HT-29 (cell line): ENCODE measurements around the gene SYT1. TPM values are rescaled to one million over a fixed set of nuclear protein-coding genes. Genes with fewer than 3 reads are reported as not detected.
A peak's percentile ranks its signal among the peaks of the same experiment; 100 is the strongest.
"Not testable (repeated sequence)": the region's sequence is repeated elsewhere in the genome, so short reads cannot be mapped to it uniquely, and the experiment has no call there.

Experiments used
- DNase-seq: peaks from one replicate; pipeline ENCODE4 v3.0.0-alpha.2; 2015; ENCODE audit warnings: low spot score
- total RNA-seq: library from RNA; depleted of rRNA; stranded (reverse); fragments of >200 nt; shearing (Covaris generic); gene quantifications from 2 replicates; pipeline ENCODE4 v1.2.3, GENCODE V29; 2014

Gene SYT1
- total RNA-seq, 1 experiment from 2014 or later: not detected

GRCh38 chr12:78966926-78967325 lies 102.4 kb downstream of the SYT1 start:
- DNase-seq: no peak

GRCh38 chr12:78968226-78968625 lies 103.7 kb downstream of the SYT1 start:
- no peak for DNase-seq

DNA sequence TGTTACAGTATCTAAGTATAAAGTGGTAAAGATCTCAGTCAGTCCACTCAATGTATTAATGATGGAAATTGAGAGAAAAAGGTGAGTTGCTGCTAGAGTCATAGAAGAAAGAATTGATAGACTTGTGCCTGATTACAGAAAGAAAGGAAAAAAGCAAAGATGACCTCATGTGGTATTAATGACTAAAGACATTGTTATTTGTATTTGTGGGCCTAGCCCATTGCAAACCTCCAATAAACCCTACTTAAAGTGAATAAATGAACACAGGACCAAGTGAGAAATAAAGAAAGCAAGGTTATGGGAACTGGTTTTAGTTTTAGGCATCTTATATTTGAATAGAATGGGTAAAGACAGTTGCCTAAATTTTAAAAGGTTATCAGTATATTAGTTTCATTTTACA lies 105.5 kb downstream of the SYT1 start:
- no peak for DNase-seq

- DNase-seq: no peak
Observed at GRCh38 chr12:78977304-78977867, 112.8 kb downstream of the SYT1 start.

- no peak for DNase-seq
Observed at GRCh38 chr12:78994168-78994791, 129.7 kb downstream of the SYT1 start.

DNA sequence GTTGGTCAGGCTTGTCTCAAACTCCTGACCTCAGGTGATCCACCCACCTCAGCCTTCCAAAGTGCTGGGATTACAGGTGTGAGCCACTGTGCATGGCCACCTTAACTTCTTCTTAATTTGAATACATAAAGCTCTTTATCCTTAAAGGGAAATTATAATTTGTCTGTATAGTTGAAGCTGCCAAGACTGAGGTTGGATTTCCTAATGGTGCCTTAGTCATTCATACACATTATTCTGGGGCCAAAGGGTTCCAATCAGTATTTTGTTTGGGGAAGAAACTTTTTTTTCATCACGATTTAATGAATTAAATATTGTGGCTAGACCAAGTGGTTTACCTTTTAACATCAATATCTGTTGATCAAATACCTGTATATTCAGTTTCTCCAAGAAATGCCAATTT lies 135.9 kb downstream of the SYT1 start:
- DNase-seq: no peak

DNA sequence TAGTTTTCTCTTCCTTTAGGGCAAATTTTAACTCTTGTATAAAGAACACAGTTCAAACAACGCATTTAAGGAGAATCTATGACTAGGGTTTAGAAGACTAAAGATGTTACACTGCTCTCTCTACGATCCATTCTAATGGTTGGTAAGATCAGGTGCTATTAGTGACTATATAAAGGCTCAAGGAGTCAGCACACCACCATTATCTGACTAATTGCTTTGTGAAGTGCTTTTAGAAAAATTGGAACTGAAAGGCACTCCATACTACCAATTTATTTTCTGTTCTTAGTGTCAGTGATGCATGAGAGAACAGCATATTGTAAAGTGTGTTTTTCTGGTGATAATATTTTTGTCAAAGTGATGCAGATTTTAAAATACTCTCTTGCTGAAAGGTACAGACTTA lies 136.8 kb downstream of the SYT1 start:
- no peak for DNase-seq

DNA sequence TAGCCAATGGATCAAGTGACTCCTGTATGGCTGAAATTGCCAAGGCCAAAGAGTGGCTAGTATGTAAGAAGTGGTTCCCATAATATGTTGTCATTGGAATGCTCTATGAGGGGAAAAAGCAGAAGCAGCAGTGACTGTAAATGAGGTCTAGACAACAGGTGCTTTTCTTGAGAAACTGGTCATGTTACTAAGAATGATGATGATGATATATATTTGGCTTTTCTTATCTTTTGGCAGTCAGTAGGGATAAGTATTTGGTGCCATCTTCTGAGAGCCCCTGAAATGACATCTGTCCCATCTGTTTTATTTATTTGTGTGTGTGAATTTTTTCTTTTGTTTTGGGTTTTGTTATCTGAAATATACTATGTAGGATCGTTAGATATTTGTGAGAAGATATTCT lies 141.7 kb downstream of the SYT1 start:
- peak; percentile 39 for DNase-seq

DNA sequence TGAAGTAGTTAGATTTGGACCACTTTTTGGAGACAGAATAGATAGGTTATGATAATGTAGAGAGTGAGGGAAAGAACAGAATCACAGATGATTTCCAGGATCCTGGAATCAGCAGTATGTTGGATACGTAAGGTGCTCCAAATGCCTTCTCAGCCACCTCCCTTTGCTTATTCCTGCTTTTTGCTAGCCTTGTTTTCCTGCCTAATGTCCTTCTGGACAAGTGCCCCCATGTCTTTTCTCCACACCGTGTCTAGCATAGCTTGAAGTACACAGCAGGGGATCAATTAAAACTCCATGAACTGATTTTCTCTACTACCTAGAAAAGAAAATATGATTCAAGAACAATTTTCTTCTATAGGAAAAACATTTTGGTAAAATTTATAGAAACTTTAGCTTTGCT lies 144.0 kb downstream of the SYT1 start:
- no peak for DNase-seq

- no peak for DNase-seq
Observed at GRCh38 chr12:79012636-79013035, 148.1 kb downstream of the SYT1 start.

DNA sequence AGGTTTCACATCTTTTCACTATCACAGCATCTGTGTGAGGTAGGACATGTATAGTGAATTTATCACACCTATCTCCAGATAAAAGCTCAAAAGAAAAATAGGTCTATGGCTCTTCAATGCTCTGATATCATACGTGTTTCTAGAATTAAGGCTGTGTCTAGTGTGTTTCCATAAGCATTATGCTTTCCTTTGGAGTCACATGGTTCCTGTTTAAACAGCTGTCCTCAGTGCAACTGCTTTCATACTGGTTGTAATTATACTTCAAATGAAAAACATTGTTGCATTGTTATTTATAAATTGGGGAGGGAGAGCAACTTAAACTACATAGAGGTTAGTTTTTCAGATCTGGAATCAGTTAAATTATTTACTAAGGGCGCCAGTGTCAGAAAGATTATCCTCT lies 151.6 kb downstream of the SYT1 start:
- no peak for DNase-seq

DNA sequence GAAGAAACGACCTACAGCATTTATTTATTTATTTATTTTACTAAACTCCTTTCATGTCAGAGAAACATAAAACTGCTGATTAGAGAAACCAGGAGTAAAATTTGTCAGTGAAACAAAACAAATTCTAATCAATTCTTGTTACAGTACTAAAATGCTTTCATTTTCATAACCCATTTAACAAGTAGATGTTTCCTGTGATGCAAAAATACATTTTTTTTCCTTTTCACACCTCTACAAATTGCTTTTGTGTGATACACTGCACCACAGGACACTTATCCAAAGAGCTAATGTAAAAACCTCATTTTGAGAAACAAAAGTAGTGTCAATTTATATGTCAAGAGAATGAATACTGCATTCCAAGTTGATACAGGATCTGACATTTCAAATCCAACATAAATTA lies 155.1 kb downstream of the SYT1 start:
- DNase-seq: no peak

GRCh38 chr12:79020106-79020505 lies 155.5 kb downstream of the SYT1 start:
- no peak for DNase-seq

DNA sequence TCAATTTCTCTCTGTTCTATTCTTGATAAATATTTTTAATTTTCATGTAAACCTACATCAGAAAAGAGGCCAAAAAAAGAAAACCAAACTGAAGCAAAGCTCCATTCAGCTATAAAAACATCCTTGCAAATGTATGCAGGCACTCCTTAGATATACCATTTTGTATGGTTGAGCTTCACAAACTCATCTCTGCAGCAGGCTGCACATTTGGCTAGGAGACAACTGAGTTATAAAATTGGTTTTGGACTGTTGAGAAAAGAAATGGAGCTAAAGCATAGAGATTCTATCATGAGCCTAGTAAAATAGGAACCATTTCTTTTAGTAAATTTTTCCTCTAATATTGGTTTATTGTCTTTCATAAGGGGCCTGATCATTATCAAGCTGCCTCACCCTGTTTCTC lies 156.4 kb downstream of the SYT1 start:
- no peak for DNase-seq

- no peak for DNase-seq
Observed at GRCh38 chr12:79023261-79023660, 158.7 kb downstream of the SYT1 start.

- DNase-seq: no peak
Observed at GRCh38 chr12:79023784-79024183, 159.2 kb downstream of the SYT1 start.

GRCh38 chr12:79033788-79034187 lies 169.2 kb downstream of the SYT1 start:
- DNase-seq: no peak

GRCh38 chr12:79044748-79045147 lies 180.2 kb downstream of the SYT1 start:
- DNase-seq: not testable (repeated sequence)

DNA sequence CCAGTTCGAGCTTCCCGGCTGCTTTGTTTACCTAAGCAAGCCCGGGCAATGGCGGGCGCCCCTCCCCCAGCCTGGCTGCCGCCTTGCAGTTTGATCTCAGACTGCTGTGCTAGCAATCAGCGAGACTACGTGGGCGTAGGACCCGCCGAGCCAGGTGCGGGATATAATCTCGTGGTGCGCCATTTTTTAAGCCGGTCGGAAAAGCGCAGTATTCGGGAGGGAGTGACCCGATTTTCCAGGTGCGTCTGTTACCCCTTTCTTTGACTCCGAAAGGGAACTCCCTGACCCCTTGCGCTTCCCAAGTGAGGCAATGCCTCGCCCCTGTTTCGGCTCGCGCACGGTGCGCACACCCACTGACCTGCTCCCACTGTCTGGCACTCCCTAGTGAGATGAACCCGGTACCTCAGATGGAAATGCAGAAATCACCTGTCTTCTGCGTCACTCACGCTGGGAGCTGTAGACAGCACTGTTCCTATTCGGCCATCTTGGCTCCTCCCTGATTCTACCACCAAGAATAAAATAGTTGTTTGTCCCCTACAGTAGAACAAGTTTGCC lies 180.7 kb downstream of the SYT1 start:
- DNase-seq: not testable (repeated sequence)

DNA sequence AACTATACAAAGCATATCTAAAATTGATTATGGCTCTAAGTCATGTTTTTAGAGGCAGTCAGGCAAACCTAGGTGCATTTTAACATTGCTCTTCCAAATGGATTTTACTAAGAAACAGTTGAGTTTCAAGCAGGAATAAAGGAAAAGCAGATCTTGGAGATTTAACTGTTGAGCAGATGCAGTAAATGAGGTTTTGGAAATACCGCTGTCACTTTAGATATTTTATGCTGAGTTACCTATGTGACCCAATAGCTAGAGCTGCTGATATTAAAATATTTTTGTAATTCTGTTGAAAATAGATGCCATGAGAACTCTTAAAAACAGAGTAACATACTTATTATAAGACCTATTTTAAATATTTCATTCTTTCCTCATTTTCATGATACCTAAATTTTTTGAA lies 181.4 kb downstream of the SYT1 start:
- no peak for DNase-seq

GRCh38 chr12:79048962-79049361 lies 184.4 kb downstream of the SYT1 start:
- no peak for DNase-seq

- no peak for DNase-seq
Observed at GRCh38 chr12:79053394-79053793, 188.8 kb downstream of the SYT1 start.

GRCh38 chr12:79055926-79056674 lies 191.5 kb downstream of the SYT1 start:
- peak; percentile 30 for DNase-seq
